HL-60 (cell line): Measurements from ENCODE around the gene EFNA5.

Source experiments
- TF ChIP-seq, protein P1 (sequence below): IDR thresholded peaks from one replicate; pipeline ENCODE4 v1.5.1; 2011; ENCODE audit warnings: low read length, control low read depth, inconsistent platforms; ENCODE audit not compliant: insufficient read depth
- TF ChIP-seq, protein P2 (sequence below): IDR thresholded peaks from 2 replicates; pipeline ENCODE4 v1.6.1; 2012; ENCODE audit warnings: low read depth; ENCODE audit not compliant: insufficient replicate concordance

DNA sequence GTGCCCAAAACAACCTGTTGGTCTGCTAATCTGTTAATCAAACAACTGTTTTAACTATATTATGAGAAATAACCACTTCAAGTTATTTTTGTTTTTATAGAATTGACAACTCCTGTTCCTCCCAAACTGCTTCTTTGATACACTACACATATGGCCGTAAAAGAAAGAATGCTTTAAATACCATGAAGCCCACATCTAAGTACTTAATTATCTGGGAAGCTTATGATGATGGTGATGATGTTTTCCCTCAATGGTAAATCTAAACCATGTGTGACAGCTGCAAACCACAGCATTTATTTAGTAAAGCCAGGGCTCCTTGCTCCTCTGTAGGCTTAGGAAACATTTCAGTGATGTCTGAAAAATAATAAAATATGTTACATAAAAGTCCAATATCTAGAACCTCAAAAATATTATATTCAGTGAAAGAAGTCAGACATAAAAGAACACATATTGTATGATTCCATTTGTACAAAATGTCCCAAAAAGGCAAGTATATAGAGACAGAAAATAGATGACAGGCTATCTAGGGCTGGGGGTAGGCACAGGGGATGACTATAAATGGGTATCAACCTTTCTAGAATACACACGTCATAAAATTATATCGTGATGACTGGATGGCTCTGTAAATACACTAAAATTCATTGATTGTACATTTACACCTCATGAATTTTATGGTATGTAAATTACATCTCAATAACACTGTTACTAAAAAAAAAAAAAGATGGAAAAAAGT lies 154.1 kb downstream of the EFNA5 start:
- TF ChIP-seq, protein P1, sequence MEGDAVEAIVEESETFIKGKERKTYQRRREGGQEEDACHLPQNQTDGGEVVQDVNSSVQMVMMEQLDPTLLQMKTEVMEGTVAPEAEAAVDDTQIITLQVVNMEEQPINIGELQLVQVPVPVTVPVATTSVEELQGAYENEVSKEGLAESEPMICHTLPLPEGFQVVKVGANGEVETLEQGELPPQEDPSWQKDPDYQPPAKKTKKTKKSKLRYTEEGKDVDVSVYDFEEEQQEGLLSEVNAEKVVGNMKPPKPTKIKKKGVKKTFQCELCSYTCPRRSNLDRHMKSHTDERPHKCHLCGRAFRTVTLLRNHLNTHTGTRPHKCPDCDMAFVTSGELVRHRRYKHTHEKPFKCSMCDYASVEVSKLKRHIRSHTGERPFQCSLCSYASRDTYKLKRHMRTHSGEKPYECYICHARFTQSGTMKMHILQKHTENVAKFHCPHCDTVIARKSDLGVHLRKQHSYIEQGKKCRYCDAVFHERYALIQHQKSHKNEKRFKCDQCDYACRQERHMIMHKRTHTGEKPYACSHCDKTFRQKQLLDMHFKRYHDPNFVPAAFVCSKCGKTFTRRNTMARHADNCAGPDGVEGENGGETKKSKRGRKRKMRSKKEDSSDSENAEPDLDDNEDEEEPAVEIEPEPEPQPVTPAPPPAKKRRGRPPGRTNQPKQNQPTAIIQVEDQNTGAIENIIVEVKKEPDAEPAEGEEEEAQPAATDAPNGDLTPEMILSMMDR = no peak
- TF ChIP-seq, protein P2, sequence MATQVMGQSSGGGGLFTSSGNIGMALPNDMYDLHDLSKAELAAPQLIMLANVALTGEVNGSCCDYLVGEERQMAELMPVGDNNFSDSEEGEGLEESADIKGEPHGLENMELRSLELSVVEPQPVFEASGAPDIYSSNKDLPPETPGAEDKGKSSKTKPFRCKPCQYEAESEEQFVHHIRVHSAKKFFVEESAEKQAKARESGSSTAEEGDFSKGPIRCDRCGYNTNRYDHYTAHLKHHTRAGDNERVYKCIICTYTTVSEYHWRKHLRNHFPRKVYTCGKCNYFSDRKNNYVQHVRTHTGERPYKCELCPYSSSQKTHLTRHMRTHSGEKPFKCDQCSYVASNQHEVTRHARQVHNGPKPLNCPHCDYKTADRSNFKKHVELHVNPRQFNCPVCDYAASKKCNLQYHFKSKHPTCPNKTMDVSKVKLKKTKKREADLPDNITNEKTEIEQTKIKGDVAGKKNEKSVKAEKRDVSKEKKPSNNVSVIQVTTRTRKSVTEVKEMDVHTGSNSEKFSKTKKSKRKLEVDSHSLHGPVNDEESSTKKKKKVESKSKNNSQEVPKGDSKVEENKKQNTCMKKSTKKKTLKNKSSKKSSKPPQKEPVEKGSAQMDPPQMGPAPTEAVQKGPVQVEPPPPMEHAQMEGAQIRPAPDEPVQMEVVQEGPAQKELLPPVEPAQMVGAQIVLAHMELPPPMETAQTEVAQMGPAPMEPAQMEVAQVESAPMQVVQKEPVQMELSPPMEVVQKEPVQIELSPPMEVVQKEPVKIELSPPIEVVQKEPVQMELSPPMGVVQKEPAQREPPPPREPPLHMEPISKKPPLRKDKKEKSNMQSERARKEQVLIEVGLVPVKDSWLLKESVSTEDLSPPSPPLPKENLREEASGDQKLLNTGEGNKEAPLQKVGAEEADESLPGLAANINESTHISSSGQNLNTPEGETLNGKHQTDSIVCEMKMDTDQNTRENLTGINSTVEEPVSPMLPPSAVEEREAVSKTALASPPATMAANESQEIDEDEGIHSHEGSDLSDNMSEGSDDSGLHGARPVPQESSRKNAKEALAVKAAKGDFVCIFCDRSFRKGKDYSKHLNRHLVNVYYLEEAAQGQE = no peak
